Lung (tissue), 12 donors: Measurements from ENCODE around the gene SDC4. TPM values are rescaled to one million over a fixed set of nuclear protein-coding genes. Genes with fewer than 3 reads are reported as not detected.

ENCODE experiments used
- ATAC-seq: fragments of 200-7000 bp; cut with Tn5 transposase; one replicate; pipeline ENCODE4 v1.9.1; 2020; ENCODE audit warnings: moderate number of reproducible peaks; ENCODE audit not compliant: insufficient read depth, low FRiP score
- DNase-seq, 3 donors: peaks; one replicate each; pipeline ENCODE4 v3.0.0-alpha.2; 2013 to 2017
- H3K27ac ChIP-seq, 2 donors: one replicate each; pipeline ENCODE4 v1.5.1; 2013; ENCODE audit warnings: mild to moderate bottlenecking in 2 of 2, moderate library complexity in 2 of 2, control low read depth in 1 of 2, inconsistent platforms in 1 of 2, low read depth in 1 of 2, low read length in 1 of 2
- H3K27me3 ChIP-seq, 3 donors: one replicate each; pipeline ENCODE4 v1.5.1; 2013; ENCODE audit warnings: low read length in 2 of 3; ENCODE audit not compliant: control insufficient read depth in 3 of 3, insufficient read depth in 3 of 3
- H3K36me3 ChIP-seq, 4 donors: one replicate each; pipeline ENCODE4 v1.5.1; 2013; ENCODE audit warnings: low read length in 4 of 4, mild to moderate bottlenecking in 1 of 4, moderate library complexity in 1 of 4; ENCODE audit not compliant: control insufficient read depth in 4 of 4, insufficient read depth in 4 of 4
- H3K4me1 ChIP-seq, 5 donors: one replicate each; pipeline ENCODE4 v1.5.1; 2013; ENCODE audit warnings: low read length in 5 of 5, mild to moderate bottlenecking in 2 of 5, moderate library complexity in 1 of 5; ENCODE audit not compliant: control insufficient read depth in 5 of 5, insufficient read depth in 5 of 5
- H3K4me3 ChIP-seq: one replicate; pipeline ENCODE4 v1.5.1; 2013; ENCODE audit warnings: mild to moderate bottlenecking, control low read depth, moderate library complexity
- H3K9ac ChIP-seq, 2 donors: one replicate each; pipeline ENCODE4 v1.5.1; 2013; ENCODE audit warnings: low read length in 2 of 2, control low read depth in 1 of 2; ENCODE audit not compliant: insufficient read depth in 1 of 2
- H3K9me3 ChIP-seq, 4 donors: one replicate each; pipeline ENCODE4 v1.5.1; 2013; ENCODE audit warnings: low read length in 3 of 4, mild to moderate bottlenecking in 1 of 4, moderate library complexity in 1 of 4; ENCODE audit not compliant: control insufficient read depth in 4 of 4, insufficient read depth in 3 of 4
- WGBS, 2 donors: extraction: QIAGEN DNeasy Blood & Tissue Kit; methylation state at CpG; one replicate each; pipeline ENCODE4 v1.1.7; 2013; 5-methylcytosine and 5-hydroxymethylcytosine counted together
- polyA plus RNA-seq, 2 donors: library from polyadenylated mRNA; stranded (reverse); fragments of 200-250 nt; gene quantifications; one replicate each; pipeline ENCODE4 v1.2.1, GENCODE V29; 2013
- total RNA-seq, 2 donors: library from RNA; depleted of rRNA in 1 of 2; stranded (reverse); fragments of >200 nt in 1 of 2; gene quantifications; one replicate each; pipeline ENCODE4 v1.2.1, GENCODE V29; 2014 to 2021
- TF ChIP-seq, protein P1 (sequence below): IDR thresholded peaks from 2 replicates; pipeline ENCODE4 v1.5.1; 2012; ENCODE audit warnings: mild to moderate bottlenecking; ENCODE audit errors: control extremely low read depth, extremely low read depth
- donor health status: control.
- donor health status: control.
- donor health status: Bipolar disorder and iron deficiency.
- donor health status: healthy.
- donor health status: DM: yes; HTN: yes; CAD: no.

The SDC4 gene
- total and polyA plus RNA-seq, 4 donors, result 239 to 313 (median 254) TPM

DNA sequence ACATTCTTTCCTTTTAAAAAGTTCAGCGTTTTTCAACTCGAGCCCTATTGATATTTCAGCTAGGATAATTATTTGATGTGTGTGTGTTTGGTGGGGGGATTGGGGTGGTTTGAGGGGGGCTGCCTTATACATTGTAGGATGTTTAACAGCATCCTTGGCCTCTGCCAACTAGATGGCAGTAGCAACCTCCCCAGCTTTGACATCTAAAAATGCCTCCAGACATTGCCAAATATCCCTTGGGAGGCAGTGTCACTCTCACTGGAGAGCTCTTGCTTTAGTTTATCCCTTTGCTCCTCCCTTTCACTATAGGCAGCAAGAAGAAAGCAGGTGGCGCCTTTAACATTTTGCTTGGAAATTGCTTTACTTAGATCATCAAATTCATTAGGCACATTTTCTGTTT lies 44.5 kb upstream of the SDC4 start:
- 84 to 86% methylated on average over 3 of the region's 3 CpGs for WGBS, 2 donors
- DNase-seq, result no peak
- TF ChIP-seq, protein P1, sequence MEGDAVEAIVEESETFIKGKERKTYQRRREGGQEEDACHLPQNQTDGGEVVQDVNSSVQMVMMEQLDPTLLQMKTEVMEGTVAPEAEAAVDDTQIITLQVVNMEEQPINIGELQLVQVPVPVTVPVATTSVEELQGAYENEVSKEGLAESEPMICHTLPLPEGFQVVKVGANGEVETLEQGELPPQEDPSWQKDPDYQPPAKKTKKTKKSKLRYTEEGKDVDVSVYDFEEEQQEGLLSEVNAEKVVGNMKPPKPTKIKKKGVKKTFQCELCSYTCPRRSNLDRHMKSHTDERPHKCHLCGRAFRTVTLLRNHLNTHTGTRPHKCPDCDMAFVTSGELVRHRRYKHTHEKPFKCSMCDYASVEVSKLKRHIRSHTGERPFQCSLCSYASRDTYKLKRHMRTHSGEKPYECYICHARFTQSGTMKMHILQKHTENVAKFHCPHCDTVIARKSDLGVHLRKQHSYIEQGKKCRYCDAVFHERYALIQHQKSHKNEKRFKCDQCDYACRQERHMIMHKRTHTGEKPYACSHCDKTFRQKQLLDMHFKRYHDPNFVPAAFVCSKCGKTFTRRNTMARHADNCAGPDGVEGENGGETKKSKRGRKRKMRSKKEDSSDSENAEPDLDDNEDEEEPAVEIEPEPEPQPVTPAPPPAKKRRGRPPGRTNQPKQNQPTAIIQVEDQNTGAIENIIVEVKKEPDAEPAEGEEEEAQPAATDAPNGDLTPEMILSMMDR, result no peak
- no peak for ATAC-seq
- Histone ChIP-seq H3K9ac (no peak overlapping the region), H3K9me3 (no peaks in the 10 kb centered on the region), H3K36me3 (no peaks in the 10 kb centered on the region), H3K4me1 (no peaks in the 10 kb centered on the region), H3K4me3 (no peak overlapping the region), H3K27me3 (no peaks in the 10 kb centered on the region), H3K27ac (no peak overlapping the region)

DNA sequence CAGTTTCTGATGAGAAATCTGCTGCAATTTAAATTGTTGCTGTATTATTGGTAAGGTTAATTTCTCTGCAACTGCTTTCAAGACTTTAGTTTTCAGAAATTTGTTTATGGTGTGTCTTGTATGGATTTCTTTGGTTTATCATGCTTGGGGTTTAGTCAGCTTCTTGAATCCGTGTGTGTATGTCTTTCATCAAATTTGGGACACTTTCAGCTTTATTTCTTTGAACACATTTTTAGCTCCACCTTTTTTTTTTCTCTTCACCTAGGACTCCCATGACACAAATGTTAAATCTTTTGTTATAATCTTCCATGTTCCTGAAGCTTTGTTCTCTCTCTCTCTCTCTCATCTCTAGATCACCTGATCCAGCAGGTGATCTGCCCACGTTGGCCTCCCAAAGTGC lies 43.3 kb upstream of the SDC4 start:
- Histone ChIP-seq H3K9me3 (no peaks in the 10 kb centered on the region), H3K9ac (no peak overlapping the region), H3K27me3 (no peaks in the 10 kb centered on the region), H3K27ac (no peak overlapping the region), H3K4me1 (no peaks in the 10 kb centered on the region), H3K36me3 (no peaks in the 10 kb centered on the region), H3K4me3 (no peak overlapping the region)
- DNase-seq (no peak), ATAC-seq (no peak)
- WGBS, 2 donors, result 89 to 90% methylated on average over 2 of the region's 2 CpGs
- TF ChIP-seq, protein P1, result no peak

DNA sequence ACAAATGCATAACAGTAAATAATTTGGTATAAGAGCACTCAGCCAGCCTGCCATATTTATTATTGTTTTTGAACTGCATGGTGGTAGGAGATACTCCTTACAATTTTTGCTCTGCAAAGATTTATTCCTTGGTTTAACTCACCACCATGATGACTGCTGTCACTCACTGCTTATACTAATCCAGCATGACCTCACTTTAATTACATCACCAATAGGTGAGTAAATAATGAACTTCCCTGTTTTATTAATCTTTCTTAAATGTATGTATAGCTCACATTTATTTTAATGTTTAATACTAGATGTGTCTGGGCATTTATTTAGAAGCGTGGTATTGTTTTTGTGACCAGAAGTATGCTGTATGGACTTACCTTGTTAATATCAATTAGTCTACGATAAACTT lies 42.7 kb upstream of the SDC4 start:
- WGBS, 2 donors, result 91 to 95% methylated on average over 2 of the region's 2 CpGs
- ATAC-seq, result no peak
- TF ChIP-seq, protein P1, result no peak
- H3K4me1 ChIP-seq, result no peaks in the 10 kb centered on the region
- H3K36me3 ChIP-seq, result no peaks in the 10 kb centered on the region
- DNase-seq, result no peak
- no peaks in the 10 kb centered on the region for H3K9me3 ChIP-seq
- H3K27me3 ChIP-seq, result no peaks in the 10 kb centered on the region
- no peak overlapping the region for H3K27ac ChIP-seq
- no peak overlapping the region for H3K9ac ChIP-seq
- no peak overlapping the region for H3K4me3 ChIP-seq

GRCh38 chr20:45387274-45387673 lies 39.0 kb upstream of the SDC4 start:
- 86 to 92% methylated on average over 1 of the region's 1 CpG for WGBS, 2 donors
- no peak for ATAC-seq
- no peak overlapping the region for H3K27ac ChIP-seq

More at GRCh38 chr20:45387274-45387673, 39.0 kb upstream of the SDC4 start:
- H3K4me1 ChIP-seq, result no peaks in the 10 kb centered on the region
- no peaks in the 10 kb centered on the region for H3K27me3 ChIP-seq
- H3K36me3 ChIP-seq, result no peaks in the 10 kb centered on the region
- TF ChIP-seq, protein P1, result no peak
- no peak overlapping the region for H3K4me3 ChIP-seq
- no peak overlapping the region for H3K9ac ChIP-seq
- no peaks in the 10 kb centered on the region for H3K9me3 ChIP-seq
- DNase-seq, result no peak
